ENCODE results near the gene PIAS4.
"Not testable (repeated sequence)": the region's sequence is repeated elsewhere in the genome, so short reads cannot be mapped to it uniquely, and the experiment has no call there.

The PIAS4 gene

DNA sequence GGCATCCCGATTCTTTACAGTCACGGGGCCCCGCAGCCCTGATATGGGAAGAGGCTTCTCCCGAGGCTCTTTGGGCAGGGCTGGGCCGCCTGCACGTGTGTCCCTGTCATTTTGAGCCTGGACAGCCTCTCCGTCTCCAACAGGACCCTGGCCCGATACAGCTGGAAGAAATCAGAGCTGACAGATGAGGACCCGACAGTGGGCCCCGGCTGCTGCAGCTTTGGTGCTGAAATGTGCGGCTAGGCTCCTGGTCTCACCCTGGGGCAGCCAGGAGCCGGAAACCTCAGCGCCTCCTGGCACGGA, 3.2 kb downstream of the PIAS4 start:
- TF ChIP-seq, protein P1, sequence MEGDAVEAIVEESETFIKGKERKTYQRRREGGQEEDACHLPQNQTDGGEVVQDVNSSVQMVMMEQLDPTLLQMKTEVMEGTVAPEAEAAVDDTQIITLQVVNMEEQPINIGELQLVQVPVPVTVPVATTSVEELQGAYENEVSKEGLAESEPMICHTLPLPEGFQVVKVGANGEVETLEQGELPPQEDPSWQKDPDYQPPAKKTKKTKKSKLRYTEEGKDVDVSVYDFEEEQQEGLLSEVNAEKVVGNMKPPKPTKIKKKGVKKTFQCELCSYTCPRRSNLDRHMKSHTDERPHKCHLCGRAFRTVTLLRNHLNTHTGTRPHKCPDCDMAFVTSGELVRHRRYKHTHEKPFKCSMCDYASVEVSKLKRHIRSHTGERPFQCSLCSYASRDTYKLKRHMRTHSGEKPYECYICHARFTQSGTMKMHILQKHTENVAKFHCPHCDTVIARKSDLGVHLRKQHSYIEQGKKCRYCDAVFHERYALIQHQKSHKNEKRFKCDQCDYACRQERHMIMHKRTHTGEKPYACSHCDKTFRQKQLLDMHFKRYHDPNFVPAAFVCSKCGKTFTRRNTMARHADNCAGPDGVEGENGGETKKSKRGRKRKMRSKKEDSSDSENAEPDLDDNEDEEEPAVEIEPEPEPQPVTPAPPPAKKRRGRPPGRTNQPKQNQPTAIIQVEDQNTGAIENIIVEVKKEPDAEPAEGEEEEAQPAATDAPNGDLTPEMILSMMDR (conservative IDR thresholded peaks at IDR 0.05; ENCODE audit: low read depth, low read length) = no peak
- no peak overlapping the region for H3K4me3 ChIP-seq (ENCODE audit: low read depth, low read length)
- DNase-seq (ENCODE audit: low read depth) = no peak

DNA sequence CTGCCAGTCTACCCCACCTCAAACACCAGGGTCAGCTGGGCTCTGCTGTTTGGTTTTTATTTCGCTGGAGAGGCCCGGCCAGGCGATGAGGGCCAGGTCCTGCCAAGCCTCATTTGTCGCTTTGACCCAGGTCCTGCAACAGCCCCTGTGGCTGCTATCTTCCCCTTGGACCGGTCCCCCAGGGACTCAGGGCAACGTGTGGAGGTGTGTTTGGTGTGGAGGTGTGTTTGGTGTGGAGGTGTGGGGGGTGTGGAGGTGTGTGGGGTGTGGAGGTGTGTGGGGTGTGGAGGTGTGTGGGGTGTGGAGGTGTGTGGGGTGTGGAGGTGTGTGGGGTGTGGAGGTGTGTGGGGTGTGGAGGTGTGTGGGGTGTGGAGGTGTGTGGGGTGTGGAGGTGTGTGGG, 3.9 kb downstream of the PIAS4 start:
- H3K4me3 ChIP-seq (ENCODE audit: low read depth, low read length); DNase-seq (ENCODE audit: low read depth): not testable (repeated sequence)

DNA sequence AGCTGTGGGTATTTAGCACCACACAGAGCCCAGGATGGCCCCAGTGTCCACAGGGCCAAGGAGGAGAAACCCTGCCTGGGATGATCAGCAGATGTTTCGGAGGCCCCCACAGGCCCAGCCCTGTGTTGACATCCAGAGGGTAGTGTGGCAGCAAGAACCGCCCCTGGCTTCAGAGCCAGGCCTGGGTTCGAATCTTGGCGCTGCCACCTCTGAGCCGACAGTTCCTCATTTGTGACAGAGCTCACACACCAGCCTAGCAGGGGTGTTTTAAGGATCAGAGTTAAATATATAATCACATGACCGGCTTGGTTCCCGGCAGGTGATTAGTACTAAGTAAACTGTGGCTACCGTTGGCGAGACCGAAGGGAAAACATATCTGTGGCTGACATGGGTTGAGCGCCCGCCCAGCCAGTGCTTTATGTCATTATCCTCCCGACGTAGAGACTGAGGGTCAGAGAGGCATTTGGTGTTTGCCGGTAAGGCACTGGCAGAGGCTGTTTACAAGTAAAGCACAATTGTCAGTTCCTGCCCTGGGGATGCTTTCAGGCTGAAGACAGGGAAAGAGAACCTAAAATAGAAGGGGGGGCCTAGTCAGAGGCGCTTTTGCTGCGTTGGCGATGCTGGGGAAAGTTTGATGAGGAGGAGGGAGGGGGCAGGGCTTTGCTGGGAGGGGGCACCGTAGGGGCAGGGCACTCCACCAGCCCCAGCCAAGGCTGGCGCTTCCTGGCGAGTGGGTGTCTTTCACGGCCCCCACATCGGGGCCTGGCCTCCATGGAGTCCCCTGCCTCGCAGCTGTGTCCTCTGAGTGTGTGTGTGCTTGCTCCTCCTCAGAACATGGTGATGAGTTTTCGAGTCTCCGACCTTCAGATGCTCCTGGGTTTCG, 4.8 kb downstream of the PIAS4 start:
- TF ChIP-seq, protein P1 (conservative IDR thresholded peaks at IDR 0.05; ENCODE audit: low read depth, low read length) = no peak
- no peak for DNase-seq (ENCODE audit: low read depth)
- no peak overlapping the region for H3K4me3 ChIP-seq (ENCODE audit: low read depth, low read length)

DNA sequence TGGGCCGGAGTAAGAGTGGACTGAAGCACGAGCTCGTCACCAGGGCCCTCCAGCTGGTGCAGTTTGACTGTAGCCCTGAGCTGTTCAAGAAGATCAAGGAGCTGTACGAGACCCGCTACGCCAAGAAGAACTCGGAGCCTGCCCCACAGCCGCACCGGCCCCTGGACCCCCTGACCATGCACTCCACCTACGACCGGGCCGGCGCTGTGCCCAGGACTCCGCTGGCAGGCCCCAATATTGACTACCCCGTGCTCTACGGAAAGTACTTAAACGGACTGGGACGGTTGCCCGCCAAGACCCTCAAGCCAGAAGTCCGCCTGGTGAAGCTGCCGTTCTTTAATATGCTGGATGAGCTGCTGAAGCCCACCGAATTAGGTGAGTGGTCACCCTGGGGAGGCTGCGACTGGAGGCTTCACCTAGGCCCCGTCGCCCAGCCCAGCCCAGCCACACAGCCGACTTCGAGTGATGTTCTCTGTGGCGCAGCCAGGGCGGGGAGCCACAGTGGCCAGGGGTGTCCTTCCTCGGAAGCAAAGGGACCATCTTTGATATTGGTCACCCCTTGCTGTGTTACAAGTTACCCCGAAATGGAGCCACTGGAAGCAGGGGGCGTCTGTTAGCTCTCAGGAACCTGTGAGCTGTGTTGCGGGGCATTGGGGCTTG, 5.6 kb downstream of the PIAS4 start:
- TF ChIP-seq, protein P1 (conservative IDR thresholded peaks at IDR 0.05; ENCODE audit: low read depth, low read length) = no peak
- no peak for DNase-seq (ENCODE audit: low read depth)
- no peak overlapping the region for H3K4me3 ChIP-seq (ENCODE audit: low read depth, low read length)

DNA sequence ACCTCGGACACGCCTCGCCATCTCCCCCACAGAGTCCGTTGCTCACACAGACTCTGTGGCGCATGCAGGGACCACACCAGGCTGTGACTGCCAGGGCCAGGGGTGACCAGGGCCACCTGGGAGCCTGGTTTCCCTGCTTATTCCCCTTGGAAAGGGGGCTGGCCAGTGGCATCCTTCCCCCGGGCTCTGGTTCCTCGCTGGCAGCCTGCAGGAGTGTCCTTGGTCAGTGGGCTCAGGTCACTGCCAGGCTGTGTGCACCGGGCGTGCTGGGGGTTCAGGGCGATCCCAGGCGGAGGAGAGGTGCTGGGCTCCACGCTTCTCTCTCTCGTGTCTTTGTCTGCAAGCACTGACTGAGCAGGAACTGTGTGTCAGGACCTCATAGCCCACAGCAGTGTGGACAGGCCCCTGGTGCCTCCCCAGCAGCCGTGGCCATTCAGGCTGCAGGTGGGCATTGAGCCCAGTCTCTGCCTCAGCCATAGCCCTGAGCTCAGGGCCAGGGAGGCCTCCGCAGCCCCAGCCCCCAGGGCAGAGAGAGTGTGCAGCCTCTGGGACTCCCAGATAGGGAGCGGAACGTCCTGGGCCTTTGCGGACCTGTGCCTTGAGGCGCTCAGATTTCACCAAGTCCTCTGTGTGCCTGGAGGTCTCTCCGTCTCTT, 6.5 kb downstream of the PIAS4 start:
- no peak overlapping the region for H3K4me3 ChIP-seq (ENCODE audit: low read depth, low read length)
- TF ChIP-seq, protein P1 (conservative IDR thresholded peaks at IDR 0.05; ENCODE audit: low read depth, low read length) = no peak
- DNase-seq (ENCODE audit: low read depth) = no peak

DNA sequence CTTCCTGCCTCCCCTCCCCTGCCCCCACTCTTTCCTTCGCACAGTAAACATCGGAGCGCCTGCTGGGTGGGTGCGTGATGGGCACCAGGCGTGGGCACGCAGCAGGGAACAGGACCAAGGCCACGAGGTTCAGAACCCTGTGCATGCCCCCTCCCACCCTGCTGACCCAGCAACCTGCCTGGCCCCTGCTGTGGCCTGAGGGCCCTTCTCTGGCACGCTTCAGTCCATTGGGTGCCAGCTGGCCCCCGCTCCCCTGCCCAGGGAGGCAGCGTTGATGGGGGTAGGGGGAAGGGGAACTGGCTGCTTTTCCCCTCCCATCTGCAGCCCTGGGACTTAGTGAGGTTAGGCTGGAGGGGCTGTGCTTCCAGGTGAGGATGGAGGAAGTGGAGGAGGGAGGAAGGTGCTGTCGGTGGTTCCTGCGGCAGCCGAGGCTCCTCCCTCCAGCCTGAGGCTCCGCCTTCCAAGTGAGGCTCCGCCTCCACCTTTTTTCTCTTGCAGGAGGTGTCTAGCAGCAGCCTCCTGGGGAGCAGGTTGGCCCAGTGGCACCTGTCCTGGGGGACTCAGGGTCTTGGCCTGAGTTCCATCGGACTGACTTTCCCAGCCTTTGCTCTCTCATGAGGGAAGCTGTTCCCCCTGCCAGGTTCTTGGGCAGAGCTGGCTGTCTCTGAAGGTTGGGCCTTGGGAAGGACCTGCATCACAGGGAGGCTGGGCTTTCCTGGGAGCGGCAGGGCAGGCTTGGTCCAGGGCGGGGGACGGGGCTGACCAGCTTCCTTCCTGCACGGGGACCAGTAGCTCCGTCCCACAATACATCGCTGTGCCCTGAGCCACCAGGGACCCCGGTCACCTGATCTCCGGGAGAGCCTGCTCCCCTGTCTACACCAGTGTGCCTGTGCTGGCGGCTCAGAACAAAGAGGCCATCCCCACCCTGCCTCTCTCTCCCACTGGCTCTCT, 7.3 kb downstream of the PIAS4 start:
- DNase-seq (ENCODE audit: low read depth) = no peak
- TF ChIP-seq, protein P1 (conservative IDR thresholded peaks at IDR 0.05; ENCODE audit: low read depth, low read length) = no peak
- H3K4me3 ChIP-seq (ENCODE audit: low read depth, low read length) = no peak overlapping the region

Data from choroid plexus epithelial cell (primary cell).